ENCODE results near the gene CEP350. TPM values are rescaled to one million over a fixed set of nuclear protein-coding genes. Genes with fewer than 3 reads are reported as not detected.

The CEP350 gene
- total RNA-seq = 10 to 100 TPM; 42.8 to 66.5 (median 52.2) TPM

- peak in 2 of 6 experiments; percentile 25 to 45 for TF ChIP-seq CTCF (IDR thresholded peaks at IDR 0.05)
- peak in 3 of 4 donors; percentile 80 to 97 (median 91) for TF ChIP-seq POLR2A (IDR thresholded peaks at IDR 0.05)
- peak in 1 of 4 donors; percentile 71 for TF ChIP-seq EP300 (IDR thresholded peaks at IDR 0.05)
- peak; percentile 96 to 98 for TF ChIP-seq POLR2AphosphoS5 (IDR thresholded peaks at IDR 0.05)
- ATAC-seq (ENCODE audit: low FRiP score in 2 of 2) (peak; percentile 98 to 99), DNase-seq (peak; percentile 97 to 99)
- Histone ChIP-seq H3K4me3 (peak within 1 kb of the TSS; percentile 71 to 97 (median 81)), H3K27ac (peak within 1 kb of the TSS; percentile 91 to 100 (median 98)), H3K4me1 (peaks cover 25 to 34% (median 30%) of the 10 kb centered on the region in 4 donors), H3K36me3 (no peaks in the 10 kb centered on the region), H3K9me3 (no peaks in the 10 kb centered on the region), H3K27me3 (no peaks in the 10 kb centered on the region)
- WGBS, 2 donors = 0 to 1% methylated on average over 18 to 26 of the region's 72 CpGs
Measured at GRCh38 chr1:179954493-179955286, at the start of gene CEP350. TSS of gene CEP350 (plus strand) at chr1:179954810. CDS start at chr1:179986182, 31,372 bp downstream.

GRCh38 chr1:179910934-179911333, 43.7 kb upstream of the CEP350 start:
- ATAC-seq (ENCODE audit: low FRiP score in 2 of 2) (no peak), DNase-seq (no peak)
- H3K27ac ChIP-seq = no peak overlapping the region
- TF ChIP-seq EP300 (IDR thresholded peaks at IDR 0.05) (no peak), POLR2A (IDR thresholded peaks at IDR 0.05) (no peak), POLR2AphosphoS5 (IDR thresholded peaks at IDR 0.05) (no peak), CTCF (IDR thresholded peaks at IDR 0.05) (no peak)
- no peak overlapping the region for H3K4me3 ChIP-seq
- no peaks in the 10 kb centered on the region for H3K4me1 ChIP-seq
- peaks cover 23 to 94% (median 49%) of the 10 kb centered on the region in 4 donors for H3K36me3 ChIP-seq
- H3K27me3 ChIP-seq = no peaks in the 10 kb centered on the region
- no peaks in the 10 kb centered on the region for H3K9me3 ChIP-seq
- 45 to 65% methylated on average over 1 of the region's 1 CpG for WGBS, 2 donors

- 95 to 100% methylated on average over 3 of the region's 3 CpGs for WGBS, 2 donors
- no peak for ATAC-seq (ENCODE audit: low FRiP score in 2 of 2)
- H3K4me3 ChIP-seq = no peak overlapping the region
- H3K4me1 ChIP-seq = no peaks in the 10 kb centered on the region
- H3K27me3 ChIP-seq = no peaks in the 10 kb centered on the region
- H3K27ac ChIP-seq = no peak overlapping the region
- TF ChIP-seq EP300 (IDR thresholded peaks at IDR 0.05) = no peak
- TF ChIP-seq POLR2A (IDR thresholded peaks at IDR 0.05) = no peak
- no peak for TF ChIP-seq POLR2AphosphoS5 (IDR thresholded peaks at IDR 0.05)
- TF ChIP-seq CTCF (IDR thresholded peaks at IDR 0.05) = no peak
- no peak for DNase-seq
- no peaks in the 10 kb centered on the region for H3K9me3 ChIP-seq
- peaks cover 23 to 93% (median 48%) of the 10 kb centered on the region in 4 donors for H3K36me3 ChIP-seq
Measured at GRCh38 chr1:179911812-179912211, 42.8 kb upstream of the CEP350 start.

GRCh38 chr1:179917601-179918429, 36.8 kb upstream of the CEP350 start:
- ATAC-seq (ENCODE audit: low FRiP score in 2 of 2) = no peak
- no peaks in the 10 kb centered on the region for H3K27me3 ChIP-seq
- no peak overlapping the region for H3K4me3 ChIP-seq
- H3K9me3 ChIP-seq = no peaks in the 10 kb centered on the region
- DNase-seq = no peak
- no peak overlapping the region for H3K27ac ChIP-seq
- H3K36me3 ChIP-seq = peaks cover 32 to 80% (median 40%) of the 10 kb centered on the region in 4 donors
- WGBS, 2 donors = 86 to 88% methylated on average over 10 of the region's 10 CpGs
- no peaks in the 10 kb centered on the region for H3K4me1 ChIP-seq
- TF ChIP-seq POLR2AphosphoS5 (IDR thresholded peaks at IDR 0.05) (no peak), POLR2A (IDR thresholded peaks at IDR 0.05) (no peak), CTCF (IDR thresholded peaks at IDR 0.05) (no peak), EP300 (IDR thresholded peaks at IDR 0.05) (no peak)
